Keratinocyte (primary cell): ENCODE data around the gene TRIM63.

Experiments used
- CTCF ChIP-seq, 3 experiments: IDR thresholded peaks in 1 of 3; conservative IDR thresholded peaks in 1 of 3; optimal IDR thresholded peaks in 1 of 3; 2 replicates in 2 of 3; 3 replicates in 1 of 3; pipeline versions ENCODE3 to v1.5.1; 2011; ENCODE audit warnings: low read length in 3 of 3, mild to moderate bottlenecking in 3 of 3, moderate library complexity in 2 of 3, control low read depth in 1 of 3, inconsistent platforms in 1 of 3; ENCODE audit not compliant: insufficient read depth in 2 of 3; ENCODE audit errors: extremely low read depth in 1 of 3
- EZH2 ChIP-seq: IDR thresholded peaks from one replicate; pipeline ENCODE4 v1.6.1; 2012; ENCODE audit warnings: inconsistent platforms, mild to moderate bottlenecking, low read length, moderate library complexity

GRCh38 chr1:26094076-26094669, 26.7 kb upstream of the TRIM63 start:
- TF ChIP-seq CTCF (optimal IDR thresholded peaks at IDR 0.05 in 1 of 3, IDR thresholded peaks at IDR 0.05 in 1 of 3, conservative IDR thresholded peaks at IDR 0.05 in 1 of 3; ENCODE audit: extremely low read depth in 1 of 3, insufficient read depth in 2 of 3, low read length in 3 of 3), result no peak
- TF ChIP-seq EZH2, result no peak
